HepG2 (cell line): ENCODE data around the gene BSN. TPM values are rescaled to one million over a fixed set of nuclear protein-coding genes. Genes with fewer than 3 reads are reported as not detected.
A peak's percentile ranks its signal among the peaks of the same experiment; 100 is the strongest.

ENCODE experiments used
- BATF2 ChIP-seq: sonication (generic); formaldehyde crosslinking; IDR thresholded peaks from 2 replicates; pipeline ENCODE4 v1.8.0; 2022; ENCODE audit warnings: mild to moderate bottlenecking, missing genetic modification reagents, moderate library complexity
- HNF4G ChIP-seq, 2 experiments: sonication (generic) in 1 of 2; formaldehyde crosslinking in 1 of 2; IDR thresholded peaks; 2 replicates each; pipeline versions ENCODE4 v1.4.0 to v1.6.1; 2011 to 2020; ENCODE audit warnings: borderline replicate concordance in 2 of 2, low read depth in 2 of 2, mild to moderate bottlenecking in 2 of 2, low read length in 1 of 2, missing genetic modification reagents in 1 of 2, moderate library complexity in 1 of 2
- HNRNPLL ChIP-seq: fragments of 200-400 bp; formaldehyde crosslinking; IDR thresholded peaks from 2 replicates; pipeline ENCODE4 v1.6.1; 2017; ENCODE audit warnings: mild to moderate bottlenecking, low read depth, low read length; ENCODE audit not compliant: poor library complexity, severe bottlenecking
- NCOA5 ChIP-seq: sonication (generic); formaldehyde crosslinking; IDR thresholded peaks from 2 replicates; pipeline ENCODE4 v1.4.0; 2020; ENCODE audit warnings: missing genetic modification reagents
- PHF21A ChIP-seq: sonication (generic); formaldehyde crosslinking; IDR thresholded peaks from 2 replicates; pipeline ENCODE4 v1.5.0; 2020; ENCODE audit warnings: mild to moderate bottlenecking, missing genetic modification reagents
- RARA ChIP-seq: IDR thresholded peaks from 2 replicates; pipeline ENCODE4 v1.6.1; 2016; ENCODE audit warnings: missing genetic modification reagents, missing compliant biosample characterization
- SAP130 ChIP-seq: IDR thresholded peaks from 2 replicates; pipeline ENCODE4 v1.6.1; 2016; ENCODE audit warnings: low read depth
- SKI ChIP-seq: fragments of 450-650 bp; IDR thresholded peaks from one replicate; pipeline ENCODE4 v1.6.1; 2018; ENCODE audit warnings: mild to moderate bottlenecking; ENCODE audit not compliant: partially characterized antibody
- TEAD2 ChIP-seq: sonication (generic); formaldehyde crosslinking; IDR thresholded peaks from 2 replicates; pipeline ENCODE4 v1.9.0; 2021; ENCODE audit warnings: missing genetic modification reagents
- ZFY ChIP-seq: sonication (generic); formaldehyde crosslinking; IDR thresholded peaks from 2 replicates; pipeline ENCODE4 v1.4.0; 2020; ENCODE audit warnings: missing genetic modification reagents
- ZNF124 ChIP-seq: sonication (generic); formaldehyde crosslinking; IDR thresholded peaks from 2 replicates; pipeline ENCODE4 v1.4.0; 2020; ENCODE audit warnings: missing genetic modification reagents
- ZNF275 ChIP-seq: sonication (generic); formaldehyde crosslinking; IDR thresholded peaks from 2 replicates; pipeline ENCODE4 v1.8.0; 2022; ENCODE audit warnings: missing genetic modification reagents, mild to moderate bottlenecking, inconsistent platforms, borderline replicate concordance
- ZNF329 ChIP-seq: sonication (generic); formaldehyde crosslinking; IDR thresholded peaks from 2 replicates; pipeline ENCODE4 v1.9.0; 2021; ENCODE audit warnings: low read depth, mild to moderate bottlenecking, missing genetic modification reagents
- ZNF441 ChIP-seq: sonication (generic); formaldehyde crosslinking; IDR thresholded peaks from 2 replicates; pipeline ENCODE4 v1.7.0; 2021; ENCODE audit warnings: missing genetic modification reagents, borderline replicate concordance
- ZNF546 ChIP-seq: sonication (generic); formaldehyde crosslinking; conservative IDR thresholded peaks from 2 replicates; pipeline ENCODE4 v1.8.1; 2023; ENCODE audit warnings: mild to moderate bottlenecking, missing genetic modification reagents
- ZNF572 ChIP-seq: sonication (generic); formaldehyde crosslinking; IDR thresholded peaks from 2 replicates; pipeline ENCODE4 v1.5.1; 2020; ENCODE audit warnings: mild to moderate bottlenecking, missing genetic modification reagents
- ZNF703 ChIP-seq: sonication (generic); formaldehyde crosslinking; IDR thresholded peaks from 2 replicates; pipeline ENCODE4 v1.5.1; 2020; ENCODE audit warnings: missing genetic modification reagents, mild to moderate bottlenecking, moderate library complexity, borderline replicate concordance
- ZNF740 ChIP-seq: sonication (generic); formaldehyde crosslinking; IDR thresholded peaks from 2 replicates; pipeline ENCODE4 v1.4.0; 2020; ENCODE audit warnings: missing genetic modification reagents
- polyA plus RNA-seq, 8 experiments: library from polyadenylated mRNA; depleted of rRNA in 3 of 8; stranded (reverse) in 7 of 8; unstranded in 1 of 8; fragments of >200 nt; fragmentation: Illumina TruSeq in 4 of 8; extraction: Trizol in 4 of 8; gene quantifications; 2 replicates each; pipeline versions ENCODE4 v1.2.1 to v1.2.3, GENCODE V29; 2011 to 2016; ENCODE audit warnings: low read depth in 4 of 8, missing spikeins in 1 of 8, mixed read lengths in 1 of 8; ENCODE audit not compliant: insufficient read depth in 1 of 8
- total RNA-seq, 5 experiments: library from RNA; depleted of rRNA; stranded (reverse); fragments of >200 nt; fragmentation: Illumina TruSeq; extraction: Trizol; gene quantifications; 2 replicates each; pipeline ENCODE4 v1.2.3, GENCODE V29; 2016; ENCODE audit warnings: low read depth in 1 of 5

Gene BSN
- total and polyA plus RNA-seq, 2 of the 13 experiments (the other 11 are each of a cell fraction or from before 2014, with no cell fraction given) = 0.42 to 0.86 TPM

- TF ChIP-seq ZNF740 = no peak
- TF ChIP-seq ZNF441 (CRISPR knock-in tag) = no peak
- TF ChIP-seq BATF2 = no peak
- no peak for TF ChIP-seq ZNF546
- TF ChIP-seq RARA (CRISPR knock-in tag) = peak; percentile 71
- TF ChIP-seq HNF4G (IDR thresholded peaks at IDR 0.05; ENCODE audit: borderline replicate concordance, low read depth, low read length) = no peak
- no peak for TF ChIP-seq HNF4G (CRISPR knock-in tag; IDR thresholded peaks at IDR 0.05; ENCODE audit: borderline replicate concordance, low read depth)
- TF ChIP-seq SKI = peak; percentile 74
- no peak for TF ChIP-seq ZNF703
- TF ChIP-seq ZFY = no peak
- no peak for TF ChIP-seq ZNF572 (CRISPR knock-in tag)
- TF ChIP-seq NCOA5 = no peak
- no peak for TF ChIP-seq ZNF329 (CRISPR knock-in tag)
- no peak for TF ChIP-seq ZNF275 (CRISPR knock-in tag)
- no peak for TF ChIP-seq TEAD2
- TF ChIP-seq ZNF124 (CRISPR knock-in tag) = no peak
- TF ChIP-seq SAP130 (CRISPR knock-in tag) = peak; percentile 41; the same call in 1 of the 2 replicates
- no peak for TF ChIP-seq HNRNPLL
- no peak for TF ChIP-seq PHF21A (CRISPR knock-in tag)
Observed at GRCh38 chr3:49509028-49509561, 45.2 kb upstream of the BSN start (continued).
